Stimulated activated CD4-positive, alpha-beta T cell treated with anti-CD3 and anti-CD28 coated beads, TNF-alpha, amount 100 ng/mL, for 1 hour (primary cell): ENCODE results near the gene ITGA6.

Source experiments
- DNase-seq, 3 donors: peaks; one replicate each; pipeline ENCODE4 v3.0.0-alpha.2; 2020; ENCODE audit warnings: low read depth in 3 of 3, low spot score in 1 of 3

Gene ITGA6

GRCh38 chr2:172439911-172440310 is 12.5 kb downstream of the ITGA6 start:
- no peak for DNase-seq

GRCh38 chr2:172440795-172441194 is 13.4 kb downstream of the ITGA6 start:
- DNase-seq, result no peak

GRCh38 chr2:172442072-172442895 is 14.9 kb downstream of the ITGA6 start:
- DNase-seq, result peak in 1 of 3 donors; percentile 25

GRCh38 chr2:172445851-172446250 is 18.5 kb downstream of the ITGA6 start:
- no peak for DNase-seq

- DNase-seq, result no peak
Observed at GRCh38 chr2:172446474-172447063, 19.2 kb downstream of the ITGA6 start.

GRCh38 chr2:172447811-172448493 is 20.6 kb downstream of the ITGA6 start:
- DNase-seq, result no peak

GRCh38 chr2:172448544-172449267 is 21.3 kb downstream of the ITGA6 start:
- no peak for DNase-seq

GRCh38 chr2:172449911-172450550 is 22.6 kb downstream of the ITGA6 start:
- DNase-seq, result no peak

GRCh38 chr2:172451923-172452322 is 24.5 kb downstream of the ITGA6 start:
- DNase-seq, result no peak

GRCh38 chr2:172452845-172453244 is 25.5 kb downstream of the ITGA6 start:
- DNase-seq, result no peak

- DNase-seq, result no peak
Observed at GRCh38 chr2:172454404-172455120, 27.2 kb downstream of the ITGA6 start.

- no peak for DNase-seq
Observed at GRCh38 chr2:172455121-172455515, 27.7 kb downstream of the ITGA6 start.

- DNase-seq, result no peak
Observed at GRCh38 chr2:172456002-172456401, 28.6 kb downstream of the ITGA6 start.

- DNase-seq, result no peak
Observed at GRCh38 chr2:172457536-172457935, 30.1 kb downstream of the ITGA6 start.

GRCh38 chr2:172458561-172459124 is 31.3 kb downstream of the ITGA6 start:
- DNase-seq, result no peak

GRCh38 chr2:172460780-172461201 is 33.4 kb downstream of the ITGA6 start:
- no peak for DNase-seq

- peak; percentile 45 to 80 (median 62) for DNase-seq
Observed at GRCh38 chr2:172461591-172462372, 34.4 kb downstream of the ITGA6 start.

GRCh38 chr2:172462373-172462848 is 35.0 kb downstream of the ITGA6 start:
- no peak for DNase-seq

GRCh38 chr2:172462849-172463381 is 35.5 kb downstream of the ITGA6 start:
- no peak for DNase-seq
